Heart left ventricle (tissue), 13 donors: ENCODE data around the gene TUBA4A.

Experiments used
- POLR2A ChIP-seq, 2 donors: fragments of 450-650 bp; IDR thresholded peaks; one replicate each; pipeline ENCODE4 v1.6.1; 2017; ENCODE audit warnings: antibody characterized with exemption in 2 of 2, mild to moderate bottlenecking in 2 of 2, moderate library complexity in 2 of 2
- TF ChIP-seq, protein P1 (sequence below), 12 donors: fragments of 200-600 bp; sonication (generic) in 4 of 12; IDR thresholded peaks; one replicate each; pipeline versions ENCODE4 v1.5.0 to v1.8.0; 2018 to 2022; ENCODE audit warnings: antibody characterized with exemption in 12 of 12, mild to moderate bottlenecking in 5 of 12
- donor health status: ischemic (EF 13 %, LVEDD 7.1; RV severe dilation, severe dysfunction).
- donor health status: DM: no; HTN: yes; CAD: no.
- donor health status: DM: no; HTN: no; CAD: no.
- donor health status: ischemic (EF 25% LVEDD 6.9; RV normal size, moderate dysfunction).
- donor health status: ischemic (EF 25% LVEDD 5.7; RV mildly dilated, moderate dysfunction).
- donor health status: ischemic (EF 35%, LVEDD 5.7; RV mildly dilated, moderate dysfunction).
- donor health status: nonischemic (EF 11% LVEDD 7.7; RV severe dilation, severe dysfunction).
- donor health status: DM: yes; HTN: yes; CAD: no.
- donor health status: PGD.
- donor health status: ischemic (EF 29% LVEDD 5.4; RV normal size, mild dysfunction).
- donor health status: nonischemic (EF 23%, LVEDD 6.1; RV moderate dilation, normal function).

DNA sequence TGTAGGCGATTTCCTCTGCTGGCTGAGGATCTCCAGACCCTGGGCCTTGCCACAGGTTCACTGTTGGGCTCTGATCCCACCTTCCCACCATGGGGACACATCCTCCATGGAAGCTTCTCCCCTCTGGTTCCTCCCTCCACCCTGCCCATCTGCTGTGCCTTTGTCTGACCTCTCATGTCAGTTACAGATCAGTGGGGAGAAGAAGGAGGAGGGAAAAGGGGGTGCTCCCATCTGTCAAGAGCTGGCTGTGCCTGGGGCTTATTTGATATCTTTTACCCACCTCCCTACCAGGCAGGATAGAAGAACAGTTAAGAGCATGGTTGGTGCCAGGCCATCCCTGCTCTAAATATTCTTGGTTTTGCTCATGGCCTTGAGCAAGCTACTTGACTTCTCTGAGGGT, 13.2 kb upstream of the TUBA4A start:
- TF ChIP-seq, protein P1, sequence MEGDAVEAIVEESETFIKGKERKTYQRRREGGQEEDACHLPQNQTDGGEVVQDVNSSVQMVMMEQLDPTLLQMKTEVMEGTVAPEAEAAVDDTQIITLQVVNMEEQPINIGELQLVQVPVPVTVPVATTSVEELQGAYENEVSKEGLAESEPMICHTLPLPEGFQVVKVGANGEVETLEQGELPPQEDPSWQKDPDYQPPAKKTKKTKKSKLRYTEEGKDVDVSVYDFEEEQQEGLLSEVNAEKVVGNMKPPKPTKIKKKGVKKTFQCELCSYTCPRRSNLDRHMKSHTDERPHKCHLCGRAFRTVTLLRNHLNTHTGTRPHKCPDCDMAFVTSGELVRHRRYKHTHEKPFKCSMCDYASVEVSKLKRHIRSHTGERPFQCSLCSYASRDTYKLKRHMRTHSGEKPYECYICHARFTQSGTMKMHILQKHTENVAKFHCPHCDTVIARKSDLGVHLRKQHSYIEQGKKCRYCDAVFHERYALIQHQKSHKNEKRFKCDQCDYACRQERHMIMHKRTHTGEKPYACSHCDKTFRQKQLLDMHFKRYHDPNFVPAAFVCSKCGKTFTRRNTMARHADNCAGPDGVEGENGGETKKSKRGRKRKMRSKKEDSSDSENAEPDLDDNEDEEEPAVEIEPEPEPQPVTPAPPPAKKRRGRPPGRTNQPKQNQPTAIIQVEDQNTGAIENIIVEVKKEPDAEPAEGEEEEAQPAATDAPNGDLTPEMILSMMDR (IDR thresholded peaks at IDR 0.05), result no peak
- no peak for TF ChIP-seq POLR2A (IDR thresholded peaks at IDR 0.05)
